GM21367 (cell line): ENCODE results near the gene ZNF30.
"Not testable (repeated sequence)": the region's sequence is repeated elsewhere in the genome, so short reads cannot be mapped to it uniquely, and the experiment has no call there.

Source experiments
- ATAC-seq: cut with Tn5 transposase; IDR thresholded peaks from one replicate; pipeline ENCODE4 v1.9.1; 2021; ENCODE audit not compliant: unreplicated experiment

Gene ZNF30

DNA sequence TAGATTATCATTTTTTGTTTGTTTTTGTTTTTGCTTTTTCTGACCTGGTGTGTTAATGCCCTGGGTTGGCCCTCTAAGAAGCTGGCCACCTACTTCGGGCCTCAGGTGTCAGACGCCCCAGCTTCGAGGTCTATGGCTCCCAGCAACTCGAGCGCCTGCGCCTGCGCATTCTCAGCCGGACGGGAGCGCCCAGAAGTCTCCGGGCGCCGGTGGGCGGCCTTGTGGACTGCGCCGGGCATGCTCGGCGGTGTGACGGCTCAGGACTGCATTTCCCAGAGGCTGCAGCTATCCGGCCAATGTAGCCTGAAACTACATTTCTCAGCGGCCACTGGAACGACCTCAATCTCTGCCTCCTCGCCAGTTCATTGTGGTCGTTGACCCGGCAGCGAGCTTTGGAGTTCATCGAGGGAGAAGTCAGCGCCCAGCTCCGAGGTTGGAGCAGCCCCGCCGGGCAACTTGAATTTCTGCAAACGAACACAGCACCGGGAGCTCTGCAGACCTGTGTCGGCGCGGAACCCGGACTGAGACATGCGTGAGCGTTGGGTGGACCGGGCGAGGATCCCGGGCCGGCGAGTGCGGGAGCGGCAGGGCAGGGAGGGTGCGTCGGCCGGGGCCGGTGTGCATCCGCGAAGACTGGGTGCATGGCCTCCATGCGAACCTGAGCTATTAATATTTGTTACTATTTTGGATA, at the start of gene ZNF30:
Gene ZNF30 (plus strand): TSS at position 219 of the 691 bp plus-strand sequence. CDS start 3,045 bp downstream, outside the sequence.
- peak; percentile 79 for ATAC-seq

DNA sequence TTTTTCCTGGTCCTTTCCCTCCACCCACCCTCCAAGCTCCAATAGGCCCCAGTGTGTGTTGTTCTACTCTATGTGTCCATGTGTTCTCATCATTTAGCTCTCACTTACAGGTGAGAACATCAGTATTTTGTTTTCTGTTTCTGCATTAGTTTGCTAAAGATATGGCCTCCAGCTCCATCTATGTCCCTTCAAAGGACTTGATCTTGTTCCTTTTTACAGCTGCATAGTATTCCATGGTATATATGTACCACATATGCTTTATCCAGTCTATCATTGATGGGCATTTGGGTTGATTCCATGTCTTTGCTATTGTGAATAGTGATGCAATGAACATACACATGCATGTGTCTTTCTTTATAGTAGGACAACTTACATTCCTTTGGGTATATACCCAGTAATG, 47.1 kb upstream of the ZNF30 start:
- no peak for ATAC-seq

DNA sequence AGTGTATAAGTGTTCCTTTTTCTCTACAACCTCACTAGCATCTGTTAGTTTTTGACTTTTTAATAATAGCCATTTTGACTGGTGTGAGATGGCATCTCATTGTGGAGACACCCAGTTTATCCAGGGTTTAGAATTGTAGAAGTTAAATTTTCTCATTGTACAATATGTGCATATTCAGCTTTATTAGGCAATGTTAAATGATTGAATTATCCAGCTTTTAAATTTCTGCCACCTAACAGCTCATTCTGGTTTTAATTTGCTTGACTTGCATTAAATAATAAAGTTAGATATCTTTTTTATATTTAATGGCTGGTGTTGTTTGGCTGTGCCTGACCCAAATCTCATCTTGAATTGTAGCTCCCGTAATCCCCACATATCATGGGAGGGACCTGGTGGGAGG, 46.7 kb upstream of the ZNF30 start:
- ATAC-seq: no peak

DNA sequence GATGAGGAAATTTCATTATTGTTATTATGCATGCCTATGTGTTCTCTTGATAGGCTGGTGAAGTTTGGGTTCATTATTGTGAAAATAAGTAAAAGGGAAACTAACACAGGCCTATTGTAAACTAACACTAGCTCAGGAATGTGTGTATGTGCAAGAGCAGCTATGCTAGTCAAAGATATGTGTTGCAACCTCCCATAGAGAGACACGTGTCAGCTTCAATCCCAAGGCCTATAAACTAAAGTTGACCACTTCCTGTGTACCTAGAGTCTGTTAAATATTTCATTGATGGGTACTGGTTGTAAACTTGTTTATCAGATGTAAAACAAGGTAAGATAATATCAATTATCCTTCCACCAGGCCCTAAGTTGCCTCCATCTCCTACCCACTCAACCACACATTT, 44.7 kb upstream of the ZNF30 start:
- ATAC-seq: no peak

DNA sequence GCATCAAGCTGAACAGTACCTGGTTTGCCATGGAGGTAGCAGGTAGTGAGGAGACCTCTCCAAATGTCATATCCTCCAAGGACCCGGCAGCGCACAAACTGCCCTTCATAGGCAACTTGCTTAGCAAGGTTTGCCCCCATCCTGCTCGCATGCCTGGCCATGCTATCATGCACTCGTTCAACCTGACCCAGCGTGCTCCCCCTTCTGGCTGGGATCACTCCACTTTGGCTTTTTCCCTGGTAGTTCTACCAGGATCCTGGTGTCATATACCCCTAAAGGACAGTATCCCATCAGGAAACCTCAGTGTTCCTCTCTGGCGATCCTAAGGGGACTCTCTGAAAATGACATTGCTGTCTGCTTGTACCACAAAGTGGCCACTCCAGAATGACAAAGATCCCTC, 38.6 kb upstream of the ZNF30 start:
- no peak for ATAC-seq

DNA sequence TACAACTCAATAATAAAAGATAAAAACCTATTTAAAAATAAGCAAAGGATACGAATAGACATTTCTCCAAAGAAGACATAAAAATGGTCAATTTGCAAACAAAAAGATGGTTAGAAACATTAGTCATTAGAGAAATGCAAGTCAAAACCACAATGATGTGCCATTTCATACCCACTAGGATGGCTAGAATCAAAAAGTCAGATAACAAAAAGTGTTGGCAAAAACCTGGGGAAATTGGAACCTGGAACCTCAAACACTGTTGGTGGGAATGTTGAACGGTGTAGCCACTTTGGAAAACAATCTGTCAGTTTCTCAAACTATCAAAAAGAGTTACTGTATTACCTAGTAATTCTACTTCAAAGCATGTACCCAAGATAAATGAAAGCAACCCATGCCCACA, 26.5 kb upstream of the ZNF30 start:
- no peak for ATAC-seq

DNA sequence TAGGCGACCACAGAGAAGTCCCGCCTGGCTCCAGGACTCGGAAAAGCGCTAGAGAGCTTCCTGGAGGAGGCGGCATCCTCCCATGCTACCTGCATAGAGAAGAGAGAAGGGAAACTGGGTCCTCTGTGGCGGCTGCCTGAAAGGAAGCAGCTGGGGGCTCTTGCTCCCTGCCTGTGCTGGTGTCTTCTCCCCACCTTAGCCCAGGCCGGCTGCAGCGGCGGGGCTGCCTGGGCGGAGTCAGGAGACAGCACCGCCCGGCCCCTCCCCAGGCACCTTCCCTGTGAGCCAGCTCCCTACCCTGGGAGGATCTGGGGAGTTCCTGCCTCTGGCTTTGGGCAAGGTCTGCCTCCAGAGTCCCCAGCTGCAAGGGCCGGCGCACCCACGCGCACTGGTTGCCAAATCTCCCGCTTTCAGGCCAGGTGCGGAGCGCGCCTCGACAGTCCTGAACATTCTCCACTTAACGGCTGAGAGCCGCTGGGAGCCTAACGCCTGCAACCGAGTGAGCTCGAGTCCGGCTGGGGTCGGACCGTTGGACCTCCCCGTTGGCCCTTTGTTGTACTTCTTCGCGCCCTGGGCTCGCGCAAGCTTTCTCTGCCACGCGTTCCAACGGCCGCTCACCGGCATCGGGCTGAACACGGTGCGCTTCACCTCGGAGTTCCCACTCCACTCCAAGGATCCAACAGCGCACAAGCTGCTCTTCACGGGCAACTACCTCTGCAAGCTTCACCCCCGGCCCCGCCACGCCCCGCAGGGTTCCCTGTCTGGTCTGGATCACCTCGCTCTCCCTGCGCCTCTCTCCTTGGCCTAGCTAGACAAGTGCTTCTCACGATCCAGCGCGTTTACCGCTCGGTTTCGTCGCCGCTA, 21.8 kb upstream of the ZNF30 start:
- no peak for ATAC-seq

DNA sequence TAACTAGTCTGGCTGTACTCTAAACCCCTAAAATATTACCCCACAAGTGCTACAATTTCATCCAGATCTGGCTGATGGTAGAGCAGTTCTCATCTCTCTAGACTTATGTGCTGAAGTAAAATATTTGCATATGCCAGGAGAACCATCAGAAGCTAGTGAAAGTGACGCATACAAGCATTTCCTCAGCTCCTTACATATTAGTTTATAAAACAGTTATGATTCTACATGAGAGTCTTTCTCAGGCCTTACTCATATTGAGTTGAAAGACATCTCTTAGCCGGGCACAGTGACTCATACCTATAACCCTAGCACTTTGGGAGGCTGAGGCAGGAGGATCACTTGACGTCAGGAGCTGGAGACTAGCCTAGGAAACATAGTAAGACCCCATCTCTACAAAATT, 15.9 kb upstream of the ZNF30 start:
- ATAC-seq: no peak

DNA sequence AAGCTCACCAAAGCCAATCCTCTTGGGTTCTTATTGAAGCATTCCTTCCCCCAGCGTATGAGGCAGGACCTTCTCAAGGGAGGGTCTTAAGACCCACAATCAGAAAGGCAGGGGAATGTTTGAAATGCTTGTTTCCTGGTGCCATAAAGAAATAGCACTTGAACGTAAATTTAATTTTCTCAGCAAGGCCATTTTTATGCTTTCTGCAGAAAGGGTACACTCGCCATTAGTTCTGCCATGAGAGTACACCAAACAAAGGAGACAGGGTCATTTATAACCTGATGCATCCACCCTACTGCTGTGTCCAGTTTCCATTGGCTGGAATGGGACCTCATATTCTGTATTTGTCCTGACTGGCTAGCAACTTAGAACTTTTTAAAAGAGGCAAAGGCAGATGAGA, 9.6 kb upstream of the ZNF30 start:
- ATAC-seq: not testable (repeated sequence)

DNA sequence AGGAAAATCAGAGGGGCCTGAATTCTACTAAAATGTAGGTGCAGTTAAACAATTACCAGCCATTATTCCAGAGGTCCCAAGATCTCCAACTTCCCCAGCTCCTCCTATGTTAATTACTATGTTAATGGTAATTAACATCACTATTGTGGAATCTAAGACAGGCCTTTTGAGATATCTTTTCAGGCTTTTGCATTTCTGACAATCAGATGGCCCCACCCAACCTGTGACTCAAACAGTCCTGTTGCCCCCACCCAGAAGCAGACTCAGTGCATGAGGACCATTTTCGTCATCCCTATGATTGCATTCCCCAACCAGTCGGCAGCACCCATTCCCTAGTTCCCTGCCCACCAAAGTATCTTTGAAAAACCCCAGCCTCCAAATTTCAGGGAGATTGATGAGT, 8.5 kb upstream of the ZNF30 start:
- no peak for ATAC-seq

DNA sequence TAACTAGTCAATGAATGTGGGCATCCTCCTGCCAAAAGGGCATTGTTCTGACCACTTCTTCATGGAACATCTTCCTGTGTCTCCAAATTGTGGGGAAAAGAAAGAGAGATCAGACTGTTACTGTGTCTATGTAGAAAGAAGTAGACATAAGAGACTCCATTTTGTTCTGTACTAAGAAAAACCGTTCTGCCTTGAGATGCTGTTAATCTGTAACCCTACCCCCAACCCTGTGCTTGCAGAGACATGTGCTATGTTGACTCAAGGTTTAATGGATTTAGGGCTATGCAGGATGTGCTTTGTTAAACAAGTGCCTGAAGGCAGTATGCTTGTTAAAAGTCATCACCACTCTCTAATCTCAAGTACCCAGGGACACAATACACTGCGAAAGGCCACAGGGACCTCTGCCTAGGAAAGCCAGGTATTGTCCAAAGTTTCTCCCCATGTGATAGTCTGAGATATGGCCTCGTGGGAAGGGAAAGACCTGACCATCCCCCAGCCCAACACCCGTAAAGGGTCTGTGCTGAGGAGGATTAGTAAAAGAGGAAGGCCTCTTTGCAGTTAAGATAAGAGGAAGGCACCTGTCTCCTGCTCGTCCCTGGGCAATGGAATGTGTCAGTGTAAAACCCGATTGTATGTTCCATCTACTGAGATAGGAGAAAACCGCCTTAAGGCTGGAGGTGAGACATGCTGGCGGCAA, 6.5 kb upstream of the ZNF30 start:
- ATAC-seq: not testable (repeated sequence)

DNA sequence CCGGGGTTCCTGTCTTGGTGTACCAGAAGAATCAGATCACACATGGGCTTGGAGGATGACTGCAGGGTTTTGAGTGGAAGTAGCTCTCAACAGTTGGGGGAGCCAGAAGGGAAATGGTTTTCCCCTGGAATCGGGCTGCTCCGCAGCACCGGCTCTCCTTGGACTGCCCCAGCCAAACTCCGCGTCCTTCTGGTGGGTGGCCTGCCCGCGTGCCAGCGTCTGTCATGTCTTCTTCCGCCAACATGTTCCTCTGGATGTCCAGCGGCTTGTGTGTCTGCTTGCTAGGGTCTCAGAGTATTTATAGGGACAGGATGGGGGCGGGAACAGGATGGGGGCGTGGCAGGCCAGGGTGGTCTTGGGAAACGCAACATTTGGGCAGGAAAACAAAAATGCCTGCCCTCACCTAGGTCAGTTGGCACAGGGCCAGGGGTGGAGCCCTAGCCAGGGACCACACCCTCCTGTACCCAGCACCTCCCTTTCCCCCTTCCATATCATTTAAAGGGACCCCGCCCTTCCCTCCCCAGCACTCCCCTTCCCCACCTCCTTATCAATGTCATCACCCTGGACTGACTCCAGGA, 1.3 kb upstream of the ZNF30 start:
- no peak for ATAC-seq

DNA sequence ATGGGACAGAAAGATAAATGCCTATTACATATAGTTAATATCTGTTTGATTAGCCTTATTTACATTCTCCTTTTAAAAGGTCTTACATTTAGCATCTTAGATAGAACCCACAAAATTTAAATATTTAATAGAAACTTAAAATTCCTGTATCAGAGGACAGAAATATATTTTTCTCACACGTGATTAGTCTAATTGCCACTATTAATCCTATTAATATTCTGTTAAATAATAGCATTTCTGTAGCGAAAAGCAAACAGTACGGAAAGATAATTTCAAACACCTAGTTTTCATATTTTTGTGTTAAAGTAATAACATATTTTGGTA, 380 bp upstream of the ZNF30 start:
- no peak for ATAC-seq

DNA sequence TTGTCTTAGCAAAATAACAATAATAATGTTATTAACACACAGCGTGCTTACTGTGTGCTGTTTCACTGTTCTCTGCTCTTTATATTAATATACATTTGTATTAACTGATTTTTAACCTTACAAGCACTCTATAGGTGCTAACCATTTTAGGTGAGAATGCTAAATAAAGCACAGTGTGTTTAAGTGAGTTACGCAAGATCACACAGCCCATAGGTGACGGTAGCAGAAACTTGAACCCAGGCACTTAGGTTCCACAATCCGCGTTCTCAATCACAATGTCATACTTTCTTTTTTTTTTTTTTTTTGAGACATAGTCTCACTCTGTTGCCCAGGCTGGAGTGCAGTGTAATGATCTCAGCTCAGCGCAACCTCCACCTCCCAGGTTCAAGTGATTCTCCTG, 5.8 kb downstream of the ZNF30 start:
- no peak for ATAC-seq

DNA sequence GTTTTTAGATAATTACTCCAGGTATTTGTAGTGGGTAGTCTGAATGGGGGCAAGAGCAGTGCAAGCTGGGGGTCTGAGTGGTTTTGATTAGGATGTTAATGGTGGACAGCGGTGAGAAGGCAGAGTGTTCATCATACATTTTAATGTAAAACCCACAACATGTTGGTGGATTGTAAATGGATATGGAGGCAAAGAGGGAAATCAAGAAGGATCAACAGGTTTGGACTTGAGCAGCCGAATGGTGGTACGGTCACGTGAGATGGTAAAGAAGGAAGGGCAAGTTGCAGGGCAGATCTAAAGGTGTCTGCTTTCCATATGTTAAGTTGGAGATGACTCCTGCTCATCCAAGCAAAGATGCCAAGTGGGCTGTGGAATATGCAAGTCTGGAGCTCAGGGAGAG, 9.5 kb downstream of the ZNF30 start:
- no peak for ATAC-seq

DNA sequence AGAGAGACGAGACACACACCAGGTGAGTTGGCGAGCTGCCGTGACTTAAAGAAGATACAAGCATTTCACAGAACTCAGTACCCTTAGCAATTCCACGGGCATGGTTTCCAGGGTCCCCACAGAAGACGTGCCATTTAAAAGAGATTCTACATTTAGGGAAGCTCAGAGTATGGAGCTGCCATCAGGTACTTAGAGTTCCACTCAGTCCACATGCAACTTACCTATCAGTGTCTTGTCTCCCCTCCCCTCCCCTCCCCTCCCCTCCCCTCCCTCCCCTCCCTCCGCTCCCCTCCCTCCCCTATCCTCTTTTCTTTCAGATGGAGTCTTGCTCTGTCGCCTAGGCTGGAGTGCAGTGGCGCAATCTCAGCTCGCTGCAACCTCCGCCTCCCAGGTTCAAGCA, 12.2 kb downstream of the ZNF30 start:
- ATAC-seq: no peak

DNA sequence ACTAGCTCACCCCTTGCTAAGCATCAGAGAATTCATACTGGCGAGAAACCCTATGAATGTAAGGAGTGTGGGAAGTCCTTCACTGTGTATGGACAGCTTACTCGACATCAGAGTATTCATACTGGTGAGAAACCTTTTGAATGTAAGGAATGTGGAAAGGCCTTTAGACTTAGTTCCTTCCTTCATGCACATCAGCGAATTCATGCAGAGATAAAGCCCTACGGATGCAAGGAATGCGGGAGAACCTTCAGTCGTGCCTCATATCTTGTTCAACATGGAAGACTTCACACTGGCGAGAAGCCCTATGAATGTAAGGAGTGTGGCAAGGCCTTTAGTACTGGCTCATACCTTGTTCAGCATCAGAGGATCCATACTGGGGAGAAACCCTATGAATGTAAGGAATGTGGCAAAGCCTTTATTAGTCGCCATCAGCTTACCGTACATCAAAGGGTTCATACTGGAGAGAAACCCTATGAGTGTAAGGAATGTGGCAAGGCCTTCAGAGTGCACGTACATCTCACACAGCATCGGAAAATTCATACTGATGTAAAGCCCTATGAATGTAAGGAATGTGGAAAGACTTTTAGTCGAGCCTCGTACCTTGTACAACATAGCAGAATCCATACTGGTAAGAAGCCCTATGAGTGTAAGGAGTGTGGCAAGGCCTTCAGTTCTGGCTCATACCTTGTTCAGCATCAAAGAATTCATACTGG, 17.3 kb downstream of the ZNF30 start:
- ATAC-seq: no peak

DNA sequence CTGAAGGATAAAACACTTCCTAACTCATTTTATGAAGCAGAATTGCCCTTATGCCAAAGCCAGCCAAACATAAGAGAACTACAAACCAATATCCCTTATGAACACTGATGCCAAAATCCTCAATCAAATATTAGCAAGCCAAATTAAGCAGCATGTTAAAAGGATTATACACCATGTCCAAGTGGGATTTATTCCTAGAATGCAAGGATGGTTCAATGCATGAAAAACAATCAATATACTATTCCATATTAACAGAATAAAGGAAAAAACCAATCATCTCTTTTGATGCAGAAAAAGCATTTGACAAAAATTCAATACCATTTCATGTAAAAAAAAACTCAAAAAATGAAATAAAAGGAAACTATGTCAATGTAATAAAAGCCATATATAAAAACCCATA, 26.4 kb downstream of the ZNF30 start:
- no peak for ATAC-seq

DNA sequence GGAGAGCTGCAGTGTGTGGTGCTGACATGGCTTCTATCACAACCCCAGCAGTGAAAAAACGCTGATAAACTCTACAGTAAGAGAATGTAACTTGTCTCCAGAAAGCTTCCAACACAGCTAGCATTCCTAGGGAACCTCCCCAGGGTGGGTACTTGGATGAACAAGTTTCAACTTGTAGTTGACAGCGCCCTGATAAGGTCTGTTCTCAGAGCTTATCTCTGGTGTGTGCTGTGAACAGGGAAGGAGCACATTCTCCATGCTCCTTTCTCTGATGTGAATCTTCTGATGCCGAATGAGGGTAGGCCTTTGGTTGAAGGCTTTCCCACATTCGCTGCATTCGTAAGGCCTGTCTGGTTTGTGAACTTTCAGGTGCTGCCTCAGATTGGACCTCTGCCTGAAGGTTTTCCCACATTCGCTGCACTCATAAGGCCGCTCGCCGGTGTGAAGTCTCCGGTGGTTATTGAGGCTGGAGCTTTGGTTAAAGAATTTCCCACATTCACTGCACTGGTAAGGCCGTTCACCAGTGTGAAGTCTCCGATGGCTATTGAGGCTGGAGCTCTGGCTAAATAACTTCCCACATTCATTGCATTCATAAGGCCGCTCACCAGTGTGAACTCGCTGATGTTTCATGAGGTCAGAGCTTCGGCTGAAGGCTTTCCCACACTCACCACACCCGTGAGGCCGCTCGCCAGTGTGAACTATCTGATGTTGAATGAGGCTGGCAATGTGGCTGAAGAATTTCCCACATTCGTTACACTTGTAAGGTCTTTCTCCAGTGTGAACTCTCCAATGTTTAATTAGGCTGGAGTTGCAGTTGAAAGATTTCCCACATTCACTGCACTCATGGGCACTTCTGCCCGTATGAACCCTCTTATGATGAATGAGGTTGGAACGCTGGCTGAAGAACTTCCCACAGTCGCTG, 31.4 kb downstream of the ZNF30 start:
- no peak for ATAC-seq

DNA sequence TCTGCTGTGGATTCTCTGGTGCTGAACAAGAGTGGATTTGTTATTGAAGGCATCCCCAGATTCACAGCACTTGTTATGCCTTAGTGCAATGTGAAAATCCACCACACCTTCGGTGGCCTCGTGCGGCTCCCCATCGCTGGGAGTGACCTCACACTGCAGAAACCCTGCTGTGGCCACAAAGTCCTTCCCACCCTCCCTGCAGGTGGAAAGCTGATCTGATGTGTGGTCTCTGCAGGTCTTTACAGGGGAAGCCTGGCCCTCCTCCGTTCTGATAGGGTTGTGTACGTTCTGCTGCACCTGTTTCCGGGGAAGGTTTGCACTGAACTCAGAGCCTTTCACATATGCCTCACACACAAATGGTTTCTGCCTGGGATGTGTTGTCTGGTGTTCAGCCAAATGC, 32.3 kb downstream of the ZNF30 start:
- ATAC-seq: no peak
